ENCODE data around the gene CHSY1.

CHSY1 gene

GRCh38 chr15:101172501-101173071 is 79.3 kb downstream of the CHSY1 start:
- Histone ChIP-seq H3K27me3 (ENCODE audit: control insufficient read depth, insufficient read depth, low read length) (no peaks in the 10 kb centered on the region), H3K36me3 (ENCODE audit: insufficient read depth, low read length) (peaks cover 20% of the 10 kb centered on the region), H3K9me3 (replicated peaks; ENCODE audit: low read length) (no peaks in the 10 kb centered on the region), H3K4me2 (ENCODE audit: low read length) (no peak overlapping the region), H3K4me1 (ENCODE audit: control insufficient read depth, insufficient read depth, low read length) (peaks cover 48% of the 10 kb centered on the region), H3K9ac (ENCODE audit: low read depth, low read length) (no peak overlapping the region), H3K4me3 (ENCODE audit: low read length) (no peak overlapping the region)

GRCh38 chr15:101171954-101172353 is 79.9 kb downstream of the CHSY1 start:
- peaks cover 17% of the 10 kb centered on the region for H3K36me3 ChIP-seq (ENCODE audit: insufficient read depth, low read length)
- no peaks in the 10 kb centered on the region for H3K27me3 ChIP-seq (ENCODE audit: control insufficient read depth, insufficient read depth, low read length)
- no peak overlapping the region for H3K4me3 ChIP-seq (ENCODE audit: low read length)
- H3K4me1 ChIP-seq (ENCODE audit: control insufficient read depth, insufficient read depth, low read length), result peaks cover 52% of the 10 kb centered on the region
- H3K9ac ChIP-seq (ENCODE audit: low read depth, low read length), result no peak overlapping the region
- no peak overlapping the region for H3K4me2 ChIP-seq (ENCODE audit: low read length)
- H3K9me3 ChIP-seq (replicated peaks; ENCODE audit: low read length), result no peaks in the 10 kb centered on the region

- Histone ChIP-seq H3K4me3 (ENCODE audit: low read length) (no peak overlapping the region), H3K9me3 (replicated peaks; ENCODE audit: low read length) (no peaks in the 10 kb centered on the region), H3K4me1 (ENCODE audit: control insufficient read depth, insufficient read depth, low read length) (peaks cover 49% of the 10 kb centered on the region), H3K36me3 (ENCODE audit: insufficient read depth, low read length) (peaks cover 17% of the 10 kb centered on the region), H3K27me3 (ENCODE audit: control insufficient read depth, insufficient read depth, low read length) (no peaks in the 10 kb centered on the region), H3K9ac (ENCODE audit: low read depth, low read length) (peak overlapping the region; percentile 42), H3K4me2 (ENCODE audit: low read length) (peak overlapping the region; percentile 29)
Measured at GRCh38 chr15:101170568-101171350, 81.1 kb downstream of the CHSY1 start.

GRCh38 chr15:101169495-101170071 is 82.3 kb downstream of the CHSY1 start:
- Histone ChIP-seq H3K4me2 (ENCODE audit: low read length) (no peak overlapping the region), H3K9ac (ENCODE audit: low read depth, low read length) (peak overlapping the region; percentile 15), H3K27me3 (ENCODE audit: control insufficient read depth, insufficient read depth, low read length) (no peaks in the 10 kb centered on the region), H3K4me3 (ENCODE audit: low read length) (no peak overlapping the region), H3K9me3 (replicated peaks; ENCODE audit: low read length) (peaks cover 4% of the 10 kb centered on the region), H3K4me1 (ENCODE audit: control insufficient read depth, insufficient read depth, low read length) (peaks cover 49% of the 10 kb centered on the region), H3K36me3 (ENCODE audit: insufficient read depth, low read length) (peaks cover 9% of the 10 kb centered on the region)

- peaks cover 3% of the 10 kb centered on the region for H3K36me3 ChIP-seq (ENCODE audit: insufficient read depth, low read length)
- peak overlapping the region; percentile 78 for H3K9ac ChIP-seq (ENCODE audit: low read depth, low read length)
Measured at GRCh38 chr15:101168898-101169494, 82.9 kb downstream of the CHSY1 start.

DNA sequence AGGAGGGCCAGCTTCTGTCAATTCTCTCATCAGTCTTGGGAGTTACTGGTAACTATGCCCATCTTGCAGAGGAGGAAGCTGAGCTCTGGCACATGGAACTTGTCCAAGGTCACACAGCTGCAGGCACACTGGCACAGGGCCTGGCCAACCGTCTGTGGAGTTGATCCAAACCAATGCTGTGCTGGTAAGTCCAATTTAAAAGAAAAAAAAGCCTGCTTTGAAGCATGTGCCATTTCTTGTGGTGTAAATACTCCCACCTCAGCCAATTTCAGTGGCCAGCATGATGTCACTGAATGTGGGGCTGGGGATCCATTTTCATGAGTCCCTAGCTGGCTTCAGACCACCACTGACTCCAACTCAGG is 83.4 kb downstream of the CHSY1 start:
- H3K9me3 ChIP-seq (replicated peaks; ENCODE audit: low read length), result peaks cover 4% of the 10 kb centered on the region
- H3K4me3 ChIP-seq (ENCODE audit: low read length), result peak overlapping the region; percentile 33
- H3K27me3 ChIP-seq (ENCODE audit: control insufficient read depth, insufficient read depth, low read length), result no peaks in the 10 kb centered on the region
- peak overlapping the region; percentile 70 for H3K4me2 ChIP-seq (ENCODE audit: low read length)
- no peaks in the 10 kb centered on the region for H3K36me3 ChIP-seq (ENCODE audit: insufficient read depth, low read length)
- peaks cover 49% of the 10 kb centered on the region for H3K4me1 ChIP-seq (ENCODE audit: control insufficient read depth, insufficient read depth, low read length)
- H3K9ac ChIP-seq (ENCODE audit: low read depth, low read length), result peak overlapping the region; percentile 78

More at GRCh38 chr15:101168898-101169494, 82.9 kb downstream of the CHSY1 start:
- Histone ChIP-seq H3K4me3 (ENCODE audit: low read length) (no peak overlapping the region), H3K9me3 (replicated peaks; ENCODE audit: low read length) (peaks cover 4% of the 10 kb centered on the region), H3K4me2 (ENCODE audit: low read length) (no peak overlapping the region), H3K27me3 (ENCODE audit: control insufficient read depth, insufficient read depth, low read length) (no peaks in the 10 kb centered on the region), H3K4me1 (ENCODE audit: control insufficient read depth, insufficient read depth, low read length) (peaks cover 49% of the 10 kb centered on the region)

DNA sequence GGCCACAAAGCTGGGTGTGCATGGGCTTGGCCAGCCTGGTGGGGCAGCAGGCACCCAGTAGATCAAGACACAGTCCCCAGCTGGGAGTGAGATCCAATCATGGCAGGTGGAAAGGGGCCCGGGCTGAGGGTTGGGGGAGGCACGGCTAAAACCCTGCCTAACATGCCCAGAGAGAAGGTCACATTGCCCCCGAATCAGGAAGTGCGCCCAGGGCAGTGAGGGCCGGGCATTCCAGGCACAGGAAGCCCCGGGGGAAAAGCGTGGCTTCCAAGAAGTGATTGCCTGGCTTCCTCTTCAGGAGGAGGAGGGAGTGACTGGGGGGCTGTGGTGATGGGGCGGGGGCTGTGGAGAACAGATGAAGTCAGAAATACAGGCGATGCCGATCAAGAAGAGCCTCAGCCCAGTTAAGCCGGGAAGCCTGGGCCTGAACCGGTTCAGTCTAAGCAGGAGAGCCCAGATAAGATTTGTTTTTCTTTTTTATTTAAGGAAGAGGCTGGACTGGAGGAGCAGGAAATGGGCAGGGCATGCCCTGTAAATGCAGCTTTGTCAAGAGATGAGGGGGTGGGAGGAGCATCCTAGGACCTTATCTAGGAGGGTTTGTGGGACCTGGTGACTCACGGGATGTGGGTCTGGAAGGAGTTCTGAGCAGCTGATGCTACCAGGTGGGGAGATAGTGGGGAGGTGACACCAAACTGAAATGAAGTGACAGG is 83.9 kb downstream of the CHSY1 start:
- Histone ChIP-seq H3K9me3 (replicated peaks; ENCODE audit: low read length) (peaks cover 4% of the 10 kb centered on the region), H3K27me3 (ENCODE audit: control insufficient read depth, insufficient read depth, low read length) (no peaks in the 10 kb centered on the region), H3K36me3 (ENCODE audit: insufficient read depth, low read length) (no peaks in the 10 kb centered on the region), H3K9ac (ENCODE audit: low read depth, low read length) (peak overlapping the region; percentile 78), H3K4me1 (ENCODE audit: control insufficient read depth, insufficient read depth, low read length) (peaks cover 49% of the 10 kb centered on the region), H3K4me3 (ENCODE audit: low read length) (peak overlapping the region; percentile 33), H3K4me2 (ENCODE audit: low read length) (peak overlapping the region; percentile 70)

GRCh38 chr15:101167411-101167752 is 84.5 kb downstream of the CHSY1 start:
- H3K36me3 ChIP-seq (ENCODE audit: insufficient read depth, low read length), result no peaks in the 10 kb centered on the region
- peaks cover 4% of the 10 kb centered on the region for H3K9me3 ChIP-seq (replicated peaks; ENCODE audit: low read length)
- peak overlapping the region; percentile 70 for H3K4me2 ChIP-seq (ENCODE audit: low read length)
- H3K4me1 ChIP-seq (ENCODE audit: control insufficient read depth, insufficient read depth, low read length), result peaks cover 49% of the 10 kb centered on the region
- H3K4me3 ChIP-seq (ENCODE audit: low read length), result peak overlapping the region; percentile 33
- H3K9ac ChIP-seq (ENCODE audit: low read depth, low read length), result peak overlapping the region; percentile 78
- no peaks in the 10 kb centered on the region for H3K27me3 ChIP-seq (ENCODE audit: control insufficient read depth, insufficient read depth, low read length)

GRCh38 chr15:101165905-101166471 is 85.9 kb downstream of the CHSY1 start:
- Histone ChIP-seq H3K9ac (ENCODE audit: low read depth, low read length) (no peak overlapping the region), H3K9me3 (replicated peaks; ENCODE audit: low read length) (peaks cover 4% of the 10 kb centered on the region), H3K4me3 (ENCODE audit: low read length) (no peak overlapping the region), H3K4me1 (ENCODE audit: control insufficient read depth, insufficient read depth, low read length) (peaks cover 41% of the 10 kb centered on the region), H3K27me3 (ENCODE audit: control insufficient read depth, insufficient read depth, low read length) (no peaks in the 10 kb centered on the region), H3K36me3 (ENCODE audit: insufficient read depth, low read length) (no peaks in the 10 kb centered on the region), H3K4me2 (ENCODE audit: low read length) (no peak overlapping the region)

GRCh38 chr15:101162701-101163483 is 89.0 kb downstream of the CHSY1 start:
- no peak overlapping the region for H3K4me2 ChIP-seq (ENCODE audit: low read length)
- H3K27me3 ChIP-seq (ENCODE audit: control insufficient read depth, insufficient read depth, low read length), result no peaks in the 10 kb centered on the region
- H3K9ac ChIP-seq (ENCODE audit: low read depth, low read length), result no peak overlapping the region
- H3K4me3 ChIP-seq (ENCODE audit: low read length), result no peak overlapping the region
- peaks cover 10% of the 10 kb centered on the region for H3K4me1 ChIP-seq (ENCODE audit: control insufficient read depth, insufficient read depth, low read length)
- H3K9me3 ChIP-seq (replicated peaks; ENCODE audit: low read length), result peaks cover 4% of the 10 kb centered on the region
- H3K36me3 ChIP-seq (ENCODE audit: insufficient read depth, low read length), result no peaks in the 10 kb centered on the region
